Cerebellar cortex (tissue), 1 donor: ENCODE measurements around the gene CAT.
"Not testable (repeated sequence)": the region's sequence is repeated elsewhere in the genome, so short reads cannot be mapped to it uniquely, and the experiment has no call there.

Source experiments
- DNase-seq: peaks from one replicate; pipeline ENCODE4 v3.0.0-alpha.2; 2015; ENCODE audit warnings: low spot score

The CAT gene

GRCh38 chr11:34438529-34439507 lies at the start of gene CAT:
CAT (plus strand) TSS chr11:34438934; CDS start chr11:34439014, 80 bp downstream.
- peak; percentile 92 for DNase-seq

- no peak for DNase-seq
These were observed 43.9 kb upstream of the CAT start for GRCh38 chr11:34394771-34395300.

- no peak for DNase-seq
These were observed 42.7 kb upstream of the CAT start for GRCh38 chr11:34395916-34396550.

GRCh38 chr11:34397120-34397519 lies 41.6 kb upstream of the CAT start:
- DNase-seq = no peak

- DNase-seq = no peak
These were observed 40.9 kb upstream of the CAT start for GRCh38 chr11:34397811-34398210.

- no peak for DNase-seq
These were observed 35.3 kb upstream of the CAT start for GRCh38 chr11:34403431-34403830.

- DNase-seq = no peak
These were observed 34.5 kb upstream of the CAT start for GRCh38 chr11:34404280-34404679.

GRCh38 chr11:34405079-34405858 lies 33.5 kb upstream of the CAT start:
- DNase-seq = no peak

- no peak for DNase-seq
These were observed 32.3 kb upstream of the CAT start for GRCh38 chr11:34406413-34406812.

- DNase-seq = no peak
These were observed 31.5 kb upstream of the CAT start for GRCh38 chr11:34407121-34407813.

- no peak for DNase-seq
These were observed 30.1 kb upstream of the CAT start for GRCh38 chr11:34408580-34409172.

- no peak for DNase-seq
These were observed 27.6 kb upstream of the CAT start for GRCh38 chr11:34411111-34411510.

- no peak for DNase-seq
These were observed 26.9 kb upstream of the CAT start for GRCh38 chr11:34411791-34412190.

- no peak for DNase-seq
These were observed 25.5 kb upstream of the CAT start for GRCh38 chr11:34413263-34413662.

GRCh38 chr11:34415538-34415937 lies 23.2 kb upstream of the CAT start:
- no peak for DNase-seq

GRCh38 chr11:34416088-34416487 lies 22.6 kb upstream of the CAT start:
- no peak for DNase-seq

- no peak for DNase-seq
These were observed 22.0 kb upstream of the CAT start for GRCh38 chr11:34416766-34417165.

GRCh38 chr11:34417202-34417601 lies 21.5 kb upstream of the CAT start:
- no peak for DNase-seq

- DNase-seq = no peak
These were observed 19.6 kb upstream of the CAT start for GRCh38 chr11:34419158-34419557.

- DNase-seq = no peak
These were observed 15.4 kb upstream of the CAT start for GRCh38 chr11:34423300-34423699.

- DNase-seq = not testable (repeated sequence)
These were observed 13.9 kb upstream of the CAT start for GRCh38 chr11:34424826-34425225.
